Peyer's patch (tissue), 4 donors: ENCODE data around the gene PPP1R26.
"Not testable (repeated sequence)": the region's sequence is repeated elsewhere in the genome, so short reads cannot be mapped to it uniquely, and the experiment has no call there.

Source experiments
- POLR2A ChIP-seq, 2 donors: fragments of 450-650 bp; IDR thresholded peaks; one replicate each; pipeline ENCODE4 v1.5.1; 2017; ENCODE audit warnings: antibody characterized with exemption in 2 of 2, mild to moderate bottlenecking in 2 of 2, moderate library complexity in 2 of 2
- TF ChIP-seq, protein P1 (sequence below), 6 experiments: fragments of 450-650 bp in 4 of 6; fragments of 200-600 bp in 2 of 6; sonication (generic) in 1 of 6; IDR thresholded peaks; one replicate each; pipeline ENCODE4 v1.5.1; 2017 to 2019; ENCODE audit warnings: antibody characterized with exemption in 6 of 6, mild to moderate bottlenecking in 3 of 6, moderate library complexity in 1 of 6

DNA sequence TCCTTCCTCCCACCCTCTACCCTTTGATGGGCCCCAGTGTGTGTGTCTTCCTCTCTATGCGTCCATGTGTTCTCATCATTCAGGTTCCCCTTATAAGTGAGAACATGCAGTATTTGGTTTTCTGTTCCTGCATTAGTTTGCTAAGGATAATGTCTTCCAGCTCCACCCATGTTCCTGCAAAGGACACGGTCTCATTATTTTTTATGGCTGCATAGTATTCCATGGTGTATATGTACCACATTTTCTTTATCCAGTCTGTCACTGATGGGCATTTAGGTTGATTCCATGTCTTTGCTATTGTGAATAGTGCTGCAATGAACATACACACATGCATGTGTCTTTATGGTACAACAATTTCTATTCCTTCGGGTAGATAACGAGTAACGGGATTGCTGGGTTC is 21.1 kb upstream of the PPP1R26 start:
- not testable (repeated sequence) for TF ChIP-seq POLR2A (IDR thresholded peaks at IDR 0.05)
- TF ChIP-seq, protein P1, sequence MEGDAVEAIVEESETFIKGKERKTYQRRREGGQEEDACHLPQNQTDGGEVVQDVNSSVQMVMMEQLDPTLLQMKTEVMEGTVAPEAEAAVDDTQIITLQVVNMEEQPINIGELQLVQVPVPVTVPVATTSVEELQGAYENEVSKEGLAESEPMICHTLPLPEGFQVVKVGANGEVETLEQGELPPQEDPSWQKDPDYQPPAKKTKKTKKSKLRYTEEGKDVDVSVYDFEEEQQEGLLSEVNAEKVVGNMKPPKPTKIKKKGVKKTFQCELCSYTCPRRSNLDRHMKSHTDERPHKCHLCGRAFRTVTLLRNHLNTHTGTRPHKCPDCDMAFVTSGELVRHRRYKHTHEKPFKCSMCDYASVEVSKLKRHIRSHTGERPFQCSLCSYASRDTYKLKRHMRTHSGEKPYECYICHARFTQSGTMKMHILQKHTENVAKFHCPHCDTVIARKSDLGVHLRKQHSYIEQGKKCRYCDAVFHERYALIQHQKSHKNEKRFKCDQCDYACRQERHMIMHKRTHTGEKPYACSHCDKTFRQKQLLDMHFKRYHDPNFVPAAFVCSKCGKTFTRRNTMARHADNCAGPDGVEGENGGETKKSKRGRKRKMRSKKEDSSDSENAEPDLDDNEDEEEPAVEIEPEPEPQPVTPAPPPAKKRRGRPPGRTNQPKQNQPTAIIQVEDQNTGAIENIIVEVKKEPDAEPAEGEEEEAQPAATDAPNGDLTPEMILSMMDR (IDR thresholded peaks at IDR 0.05), result not testable (repeated sequence)
